K562 (cell line): Measurements from ENCODE around the gene GAS2L1.

Experiments used
- LARP7 ChIP-seq: fragments of 450-650 bp; IDR thresholded peaks from 2 replicates; pipeline ENCODE4 v1.6.1; 2016
- POLR2A ChIP-seq: fragments of 450-650 bp; conservative IDR thresholded peaks from 2 replicates; pipeline ENCODE4 v1.6.1; 2016
- POLR2AphosphoS5 ChIP-seq: IDR thresholded peaks from 2 replicates; pipeline ENCODE4 v1.6.1; 2011; ENCODE audit warnings: mild to moderate bottlenecking, low read depth, low read length, moderate library complexity; ENCODE audit not compliant: control insufficient read depth, insufficient read depth
- SREBF1 ChIP-seq: fragments of 150-350 bp; IDR thresholded peaks from 2 replicates; pipeline ENCODE4 v1.6.1; 2014; ENCODE audit warnings: antibody characterized with exemption, low read depth, low read length, borderline replicate concordance
- STAT5A ChIP-seq: IDR thresholded peaks from 2 replicates; pipeline ENCODE4 v1.6.1; 2012; ENCODE audit warnings: low read length, inconsistent platforms, borderline replicate concordance
- ZBTB40 ChIP-seq, 2 experiments: fragments of 450-650 bp in 1 of 2; sonication (generic) in 1 of 2; formaldehyde crosslinking in 1 of 2; IDR thresholded peaks; 2 replicates each; pipeline versions ENCODE4 v1.7.1 to v1.9.0; 2016 to 2022; ENCODE audit warnings: inconsistent platforms in 1 of 2, mild to moderate bottlenecking in 1 of 2, missing genetic modification reagents in 1 of 2
- ZNF639 ChIP-seq, 2 experiments: fragments of 200-800 bp in 1 of 2; sonication (Bioruptor generic) in 1 of 2; sonication (generic) in 1 of 2; formaldehyde crosslinking in 1 of 2; IDR thresholded peaks in 1 of 2; conservative IDR thresholded peaks in 1 of 2; 2 replicates each; pipeline versions ENCODE4 v1.5.0 to v1.6.1; 2016 to 2020; ENCODE audit warnings: missing compliant biosample characterization in 1 of 2, missing genetic modification characterization in 1 of 2, missing genetic modification reagents in 1 of 2
- ZNF764 ChIP-seq: fragments of 250-450 bp; sonication (Bioruptor Pico); IDR thresholded peaks from 2 replicates; pipeline ENCODE4 v1.4.0; 2020; ENCODE audit warnings: low read depth, mild to moderate bottlenecking, moderate library complexity
- TF ChIP-seq, protein P1 (sequence below), 3 experiments: IDR thresholded peaks in 2 of 3; conservative IDR thresholded peaks in 1 of 3; 2 replicates each; pipeline ENCODE4 v1.5.1; 2011 to 2012; ENCODE audit warnings: low read length in 3 of 3, mild to moderate bottlenecking in 3 of 3, control low read depth in 2 of 3, improper control_type of control experiment in 1 of 3, inconsistent platforms in 1 of 3, low read depth in 1 of 3, mixed read lengths in 1 of 3, moderate library complexity in 1 of 3; ENCODE audit not compliant: insufficient read depth in 2 of 3

- TF ChIP-seq POLR2AphosphoS5 (no peak), ZBTB40 (IDR thresholded peaks at IDR 0.05) (no peak), ZBTB40 (CRISPR knock-in tag; IDR thresholded peaks at IDR 0.05) (no peak), POLR2A (no peak), SREBF1 (no peak), ZNF639 (CRISPR knock-in tag; conservative IDR thresholded peaks at IDR 0.05 in 1 of 2, IDR thresholded peaks at IDR 0.05 in 1 of 2) (no peak), STAT5A (no peak), LARP7 (no peak), ZNF764 (no peak)
- TF ChIP-seq, protein P1, sequence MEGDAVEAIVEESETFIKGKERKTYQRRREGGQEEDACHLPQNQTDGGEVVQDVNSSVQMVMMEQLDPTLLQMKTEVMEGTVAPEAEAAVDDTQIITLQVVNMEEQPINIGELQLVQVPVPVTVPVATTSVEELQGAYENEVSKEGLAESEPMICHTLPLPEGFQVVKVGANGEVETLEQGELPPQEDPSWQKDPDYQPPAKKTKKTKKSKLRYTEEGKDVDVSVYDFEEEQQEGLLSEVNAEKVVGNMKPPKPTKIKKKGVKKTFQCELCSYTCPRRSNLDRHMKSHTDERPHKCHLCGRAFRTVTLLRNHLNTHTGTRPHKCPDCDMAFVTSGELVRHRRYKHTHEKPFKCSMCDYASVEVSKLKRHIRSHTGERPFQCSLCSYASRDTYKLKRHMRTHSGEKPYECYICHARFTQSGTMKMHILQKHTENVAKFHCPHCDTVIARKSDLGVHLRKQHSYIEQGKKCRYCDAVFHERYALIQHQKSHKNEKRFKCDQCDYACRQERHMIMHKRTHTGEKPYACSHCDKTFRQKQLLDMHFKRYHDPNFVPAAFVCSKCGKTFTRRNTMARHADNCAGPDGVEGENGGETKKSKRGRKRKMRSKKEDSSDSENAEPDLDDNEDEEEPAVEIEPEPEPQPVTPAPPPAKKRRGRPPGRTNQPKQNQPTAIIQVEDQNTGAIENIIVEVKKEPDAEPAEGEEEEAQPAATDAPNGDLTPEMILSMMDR (IDR thresholded peaks at IDR 0.05 in 2 of 3, conservative IDR thresholded peaks at IDR 0.05 in 1 of 3; ENCODE audit: insufficient read depth in 2 of 3, low read depth in 1 of 3, low read length in 3 of 3): no peak
Measured at GRCh38 chr22:29301716-29302401, 4.6 kb upstream of the GAS2L1 start.
